ENCODE measurements around the gene COBL.

Gene COBL

DNA sequence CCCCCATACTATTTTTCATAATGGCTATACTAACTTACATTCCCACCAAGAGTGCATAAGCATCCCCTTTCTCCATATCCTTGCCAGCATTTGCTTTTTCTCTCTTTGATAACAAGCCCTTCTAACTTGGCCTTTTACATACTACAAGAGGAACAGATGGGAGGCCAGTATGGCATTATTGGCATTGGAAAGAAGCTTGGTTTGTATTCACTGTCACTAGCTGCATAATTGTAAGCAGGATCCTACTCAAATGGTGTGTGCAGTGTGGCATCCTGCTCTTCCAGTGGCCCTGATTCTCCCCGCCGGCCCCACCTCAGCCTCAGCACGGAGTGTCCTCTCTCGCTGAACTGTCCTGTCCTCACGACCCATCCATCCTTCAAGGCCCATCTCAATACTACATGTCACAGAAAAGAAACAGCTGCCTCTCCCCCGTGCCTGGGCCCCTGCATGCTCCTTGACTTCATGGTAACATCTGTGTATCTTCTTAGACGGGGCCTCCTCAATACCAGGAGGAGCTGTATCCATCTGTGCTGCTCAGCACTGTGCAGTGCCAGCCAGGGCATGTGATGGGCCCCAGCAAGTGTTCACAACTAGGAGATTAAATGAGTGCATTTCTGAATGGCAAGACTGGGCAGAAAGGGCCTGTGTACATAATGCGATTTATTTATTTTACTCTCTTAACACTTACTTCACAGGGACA is 205.2 kb downstream of the COBL start:
- DNase-seq, result no peak

DNA sequence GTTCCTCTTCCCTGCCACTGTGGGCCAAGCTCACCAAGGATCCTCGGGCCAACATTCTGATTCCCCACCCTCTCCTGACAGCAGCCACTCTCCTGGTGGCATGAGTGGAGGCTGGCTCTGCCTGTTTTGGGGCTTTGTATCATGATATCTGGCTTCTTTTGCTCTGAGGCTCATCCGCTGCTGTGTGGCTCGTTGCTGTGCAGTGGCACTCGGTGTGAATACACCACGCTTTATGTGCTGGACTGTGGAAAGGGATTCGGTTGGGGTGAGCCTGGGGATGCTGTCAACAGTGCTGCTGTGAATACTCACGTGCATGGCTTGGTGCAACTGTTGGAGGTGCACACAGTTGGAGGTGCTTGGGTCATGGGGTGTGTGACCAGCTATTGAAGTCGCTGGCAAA is 208.5 kb downstream of the COBL start:
- no peak for DNase-seq

DNA sequence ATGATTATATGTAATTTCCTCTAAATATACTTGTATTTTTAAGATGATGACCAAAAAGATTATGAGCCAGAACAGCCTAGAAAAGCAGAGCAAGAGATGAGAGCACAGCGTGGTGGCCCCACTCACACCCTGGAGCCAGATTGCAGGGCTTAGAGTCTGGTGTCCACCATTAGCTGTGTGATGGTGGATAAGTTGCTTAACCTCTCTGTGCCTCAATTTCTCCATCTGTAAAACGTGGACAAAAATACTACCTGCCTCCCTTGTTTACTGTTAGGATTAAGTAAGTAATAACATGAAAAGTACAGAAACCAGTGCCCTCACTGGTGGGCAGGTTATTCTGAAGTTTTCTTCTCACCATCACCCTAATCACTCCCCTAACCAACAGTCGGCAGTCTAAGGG is 212.3 kb downstream of the COBL start:
- DNase-seq, result no peak

GRCh38 chr7:51103718-51104117 is 212.9 kb downstream of the COBL start:
- DNase-seq, result no peak

GRCh38 chr7:51102828-51103227 is 213.8 kb downstream of the COBL start:
- no peak for DNase-seq

DNA sequence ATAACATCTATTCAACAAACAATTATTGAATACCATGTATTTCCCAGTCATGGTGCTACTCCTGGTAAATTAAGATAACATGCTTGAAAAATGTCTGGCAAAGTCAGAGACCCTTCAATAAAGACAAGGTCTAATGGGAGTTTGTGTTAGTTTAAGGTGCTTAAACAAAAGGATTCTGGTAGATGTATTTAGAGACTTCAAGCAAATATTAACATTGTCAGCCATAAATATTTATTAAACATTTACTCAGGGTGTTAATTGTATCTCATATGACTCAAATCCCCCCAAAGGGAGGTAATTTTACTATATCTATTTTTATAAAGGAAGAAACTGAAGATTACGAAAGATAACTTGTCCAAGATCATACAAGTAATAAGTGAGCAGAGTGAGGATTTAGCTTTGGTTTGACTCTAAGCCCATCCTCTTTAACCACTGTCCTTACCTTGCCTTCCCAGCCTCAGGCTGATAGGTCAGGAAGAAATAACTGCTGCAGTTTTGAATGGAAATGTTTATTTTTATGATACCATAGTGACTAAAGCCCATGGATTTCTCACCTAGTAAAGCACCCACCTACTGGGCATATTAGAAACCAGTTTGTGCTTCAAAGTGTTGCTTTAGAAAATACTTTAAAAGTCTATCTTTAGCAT is 215.4 kb downstream of the COBL start:
- DNase-seq, result no peak

- no peak for DNase-seq
Measured at GRCh38 chr7:51090411-51090810, 226.2 kb downstream of the COBL start.

- no peak for DNase-seq
Measured at GRCh38 chr7:51085034-51085692, 231.4 kb downstream of the COBL start.

DNA sequence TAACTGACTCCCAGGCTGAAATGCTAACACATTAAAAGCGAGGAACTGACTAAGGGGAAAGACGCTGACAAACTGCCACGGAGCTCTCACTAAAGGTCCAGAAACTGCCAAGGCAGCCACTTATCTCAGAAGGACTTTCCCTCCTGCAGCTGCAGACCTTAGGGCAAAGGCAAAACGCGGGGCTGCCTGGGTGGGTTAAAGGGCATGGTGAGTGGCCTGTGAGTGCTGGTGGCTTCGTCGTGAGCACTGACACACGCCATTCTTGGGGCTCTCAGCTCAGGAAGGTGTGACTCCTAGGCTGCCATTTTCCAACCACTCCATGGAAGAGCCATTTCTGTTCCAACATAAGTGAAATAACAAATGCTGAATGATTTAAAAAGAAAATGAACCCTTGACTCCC is 232.5 kb downstream of the COBL start:
- no peak for DNase-seq

DNA sequence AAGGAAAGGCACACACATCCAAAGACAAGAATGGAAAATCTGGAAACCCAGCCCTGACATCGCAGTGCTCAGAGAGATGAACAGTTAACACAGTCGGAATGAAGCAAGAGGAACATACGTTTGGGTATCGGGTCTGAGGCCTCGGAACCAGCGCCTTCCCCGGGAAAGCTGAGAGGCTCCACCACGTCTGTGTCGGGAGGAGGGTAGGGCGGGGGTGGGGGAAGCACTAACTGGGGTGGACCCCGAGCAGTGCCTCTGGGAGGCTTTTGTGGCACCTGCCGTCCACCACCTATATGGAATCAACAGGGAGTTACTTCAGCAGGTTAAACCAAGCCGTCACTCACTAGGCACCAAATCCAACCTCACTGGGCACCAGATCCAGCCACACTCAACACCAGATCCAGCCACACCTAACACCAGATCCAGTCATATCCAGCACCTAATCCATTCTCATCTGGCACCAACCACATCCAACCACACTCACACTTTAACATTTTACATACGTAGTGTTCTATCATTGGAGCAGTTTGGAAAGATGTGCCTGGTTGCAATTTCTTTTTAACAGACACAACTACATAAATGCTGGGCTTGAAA is 233.6 kb downstream of the COBL start:
- DNase-seq, result no peak

DNA sequence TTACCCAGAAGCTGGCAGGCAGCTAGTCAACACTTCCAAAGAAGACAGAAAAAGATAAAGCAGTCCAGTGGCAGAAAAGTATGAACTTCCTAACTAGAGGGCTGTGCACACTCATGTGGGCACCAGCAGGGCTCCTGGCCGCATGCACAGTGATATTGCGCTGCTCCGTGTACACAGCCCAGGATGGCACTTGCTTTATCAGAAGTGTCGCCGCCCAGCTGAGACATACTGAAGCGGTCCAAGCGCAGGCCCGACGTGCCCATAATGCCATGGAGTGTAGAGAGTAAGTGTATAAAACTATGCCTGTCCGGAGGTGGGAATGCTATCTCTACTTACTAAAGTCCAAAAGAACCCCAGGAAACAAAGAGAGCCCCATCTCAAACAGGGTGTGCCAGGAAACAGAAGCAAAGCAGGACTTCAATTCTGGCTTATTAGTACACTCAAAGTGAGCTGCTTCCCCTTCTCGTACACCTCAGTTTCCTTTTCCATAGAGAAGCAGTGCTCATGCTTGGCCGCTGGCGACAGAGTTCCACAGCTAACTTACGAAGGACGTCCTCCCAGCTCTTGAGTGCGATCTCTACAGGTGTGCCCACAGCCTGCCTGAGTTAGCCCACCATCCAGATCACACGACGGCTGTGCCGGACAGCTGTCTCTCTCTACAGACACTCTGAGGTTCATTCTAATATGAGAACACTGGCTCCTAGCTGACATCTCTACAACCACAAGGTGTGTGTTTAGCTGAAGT is 234.3 kb downstream of the COBL start:
- DNase-seq, result no peak

GRCh38 chr7:51081270-51081890 is 235.2 kb downstream of the COBL start:
- DNase-seq, result no peak

DNA sequence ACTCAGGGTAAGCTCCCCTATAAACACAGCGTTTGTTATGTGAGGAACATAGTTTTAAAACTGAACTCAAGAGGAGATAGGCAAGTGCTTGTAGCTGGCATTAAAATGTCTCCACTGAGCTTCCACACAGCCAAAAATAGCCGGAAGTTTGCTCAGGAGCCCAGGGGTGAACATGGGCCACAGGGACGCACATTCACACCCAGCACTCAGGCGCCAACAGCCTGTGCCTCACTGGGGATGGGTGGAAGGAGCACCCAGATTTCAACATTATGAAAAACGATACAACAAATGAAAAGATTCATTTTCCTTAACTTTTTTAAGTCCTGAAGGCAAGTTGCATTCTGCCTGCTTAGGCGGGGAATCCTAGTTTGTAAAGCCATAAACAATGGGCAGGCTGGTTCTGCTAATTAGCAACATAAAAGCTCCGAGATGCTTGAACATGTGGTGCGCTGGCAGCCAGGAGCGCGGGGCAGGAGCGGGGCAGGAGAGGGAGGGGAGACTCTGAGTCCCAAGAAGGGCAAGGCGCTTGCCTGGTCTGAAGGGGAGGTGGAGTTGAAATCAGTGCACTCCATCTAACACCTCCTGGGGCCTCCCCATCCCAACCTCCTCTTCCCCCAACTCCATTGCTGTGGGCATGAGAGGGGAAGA is 235.9 kb downstream of the COBL start:
- DNase-seq, result no peak

DNA sequence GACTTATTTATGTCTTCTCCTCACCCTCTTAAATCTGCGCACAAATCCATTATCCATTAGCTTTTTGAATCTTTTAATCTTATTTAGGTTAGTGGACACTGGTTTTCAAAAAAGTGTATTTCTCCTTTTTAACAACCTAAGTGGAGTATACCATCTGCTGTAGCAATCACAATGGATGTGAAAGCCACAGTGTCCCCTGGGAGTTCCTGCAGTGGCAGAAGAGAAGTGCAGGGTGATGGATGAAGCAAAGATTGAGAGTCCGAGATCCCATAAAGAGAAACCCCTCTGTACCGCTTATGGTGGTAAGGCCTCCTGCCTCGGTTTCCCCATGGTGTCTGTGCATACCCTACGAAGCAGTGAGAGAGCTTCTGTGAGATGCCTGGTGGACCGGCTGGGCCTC is 236.4 kb downstream of the COBL start:
- DNase-seq, result no peak

DNA sequence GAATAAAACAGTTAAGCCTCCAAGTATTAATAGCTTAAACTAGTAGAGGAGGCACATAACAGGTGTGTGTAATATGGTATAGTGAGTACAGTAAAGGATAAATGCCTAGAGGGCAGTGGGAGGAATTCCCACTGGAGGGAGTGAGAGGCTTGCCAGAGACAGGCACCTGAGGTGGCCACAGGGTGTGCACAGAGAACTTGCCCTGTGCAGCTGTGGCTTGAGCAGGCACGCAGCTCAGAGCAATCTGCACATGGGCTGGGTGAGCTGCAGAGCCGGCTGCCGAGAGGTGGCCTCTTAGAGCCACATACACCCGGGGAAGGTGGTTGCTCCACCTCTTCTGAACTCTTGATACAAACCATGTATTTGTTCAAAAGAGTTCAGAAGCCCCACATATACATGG is 237.1 kb downstream of the COBL start:
- no peak for DNase-seq

- DNase-seq, result no peak
Measured at GRCh38 chr7:51078653-51079052, 238.0 kb downstream of the COBL start.

GRCh38 chr7:51077987-51078370 is 238.6 kb downstream of the COBL start:
- no peak for DNase-seq

DNA sequence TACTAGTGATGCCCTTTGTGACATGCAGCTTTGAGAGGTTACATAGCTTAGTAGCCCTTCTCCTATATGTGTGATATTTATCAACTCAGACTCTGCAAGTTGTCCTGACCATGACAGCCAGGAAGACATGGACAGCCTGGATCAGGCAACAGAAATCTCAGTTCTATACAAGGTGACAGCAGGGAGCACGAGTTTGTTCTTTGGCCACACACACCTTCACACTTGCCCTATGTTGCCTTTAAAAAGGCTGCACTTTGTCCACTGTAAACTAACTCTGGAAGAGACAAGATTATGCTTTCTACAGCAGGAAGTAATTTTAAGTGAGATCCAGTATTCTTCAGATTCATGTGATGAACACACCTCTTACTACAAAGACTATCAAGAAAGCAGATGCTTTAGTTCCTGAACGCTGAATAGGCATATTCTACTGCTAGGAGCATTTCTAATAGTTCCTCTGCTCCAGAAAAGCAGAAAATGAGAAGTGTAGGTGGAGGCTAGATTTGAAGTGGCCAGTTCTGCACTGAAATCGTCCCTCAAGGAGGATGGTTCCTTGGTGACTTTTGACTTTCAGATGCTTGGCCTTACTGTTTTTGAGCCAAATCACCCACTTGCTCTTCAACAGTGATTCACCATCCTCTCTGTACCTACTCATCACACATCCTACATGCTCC is 239.2 kb downstream of the COBL start:
- DNase-seq, result no peak

- no peak for DNase-seq
Measured at GRCh38 chr7:51075681-51076580, 240.7 kb downstream of the COBL start.

DNA sequence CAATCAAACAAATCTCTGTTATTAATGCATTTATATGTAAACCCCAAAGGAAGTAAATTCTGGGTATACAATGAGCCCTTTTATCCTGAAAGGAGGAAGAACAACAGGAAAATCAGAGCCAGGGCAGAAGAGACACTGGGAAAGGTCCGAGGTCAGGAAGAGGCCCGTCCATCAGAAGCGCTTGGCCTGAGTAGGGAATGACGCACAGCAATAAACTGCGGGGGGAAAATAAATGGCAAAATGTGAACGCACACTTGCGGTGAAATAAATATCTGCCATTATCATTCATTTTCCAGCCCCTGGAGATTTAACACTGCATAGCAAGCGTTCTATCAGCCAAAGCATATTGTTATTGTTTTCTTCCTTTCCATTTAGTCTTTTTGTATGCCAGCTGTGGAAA is 243.4 kb downstream of the COBL start:
- DNase-seq, result no peak

GRCh38 chr7:51072281-51072680 is 244.3 kb downstream of the COBL start:
- DNase-seq, result no peak
